ENCODE data around the gene ANGPTL3.

DNA sequence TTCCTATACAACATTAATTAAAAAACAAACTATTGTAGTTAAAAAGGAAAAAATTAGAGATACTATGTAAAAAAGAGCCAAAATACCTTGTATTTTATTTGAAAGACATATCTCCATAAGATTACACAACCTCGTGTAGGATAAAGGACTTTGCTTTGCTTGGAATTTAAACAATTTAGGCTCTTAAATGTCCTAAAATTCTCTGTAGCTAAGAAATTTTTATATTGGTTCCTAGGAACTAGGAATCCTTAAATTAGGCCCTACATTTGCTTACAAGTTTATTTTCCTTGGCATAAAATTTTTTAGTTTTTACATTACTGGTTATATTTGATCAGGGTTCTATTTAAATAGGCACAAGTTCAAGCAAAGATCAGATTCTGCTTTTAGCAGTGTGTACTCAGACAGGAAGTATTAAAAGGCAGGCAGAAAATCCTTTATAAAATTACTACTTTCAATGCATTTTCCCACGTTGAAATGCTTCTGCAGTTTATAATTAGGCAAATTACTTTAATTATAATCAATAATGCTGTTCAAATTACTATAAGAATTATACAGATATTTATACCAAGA lies 3.4 kb upstream of the ANGPTL3 start:
- no peak for TF ChIP-seq POLR2A (IDR thresholded peaks at IDR 0.05)
- TF ChIP-seq, protein P1, sequence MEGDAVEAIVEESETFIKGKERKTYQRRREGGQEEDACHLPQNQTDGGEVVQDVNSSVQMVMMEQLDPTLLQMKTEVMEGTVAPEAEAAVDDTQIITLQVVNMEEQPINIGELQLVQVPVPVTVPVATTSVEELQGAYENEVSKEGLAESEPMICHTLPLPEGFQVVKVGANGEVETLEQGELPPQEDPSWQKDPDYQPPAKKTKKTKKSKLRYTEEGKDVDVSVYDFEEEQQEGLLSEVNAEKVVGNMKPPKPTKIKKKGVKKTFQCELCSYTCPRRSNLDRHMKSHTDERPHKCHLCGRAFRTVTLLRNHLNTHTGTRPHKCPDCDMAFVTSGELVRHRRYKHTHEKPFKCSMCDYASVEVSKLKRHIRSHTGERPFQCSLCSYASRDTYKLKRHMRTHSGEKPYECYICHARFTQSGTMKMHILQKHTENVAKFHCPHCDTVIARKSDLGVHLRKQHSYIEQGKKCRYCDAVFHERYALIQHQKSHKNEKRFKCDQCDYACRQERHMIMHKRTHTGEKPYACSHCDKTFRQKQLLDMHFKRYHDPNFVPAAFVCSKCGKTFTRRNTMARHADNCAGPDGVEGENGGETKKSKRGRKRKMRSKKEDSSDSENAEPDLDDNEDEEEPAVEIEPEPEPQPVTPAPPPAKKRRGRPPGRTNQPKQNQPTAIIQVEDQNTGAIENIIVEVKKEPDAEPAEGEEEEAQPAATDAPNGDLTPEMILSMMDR (IDR thresholded peaks at IDR 0.05): no peak

Data from body of pancreas (tissue), 4 donors.